Stimulated activated naive CD8-positive, alpha-beta T cell treated with anti-CD3 and anti-CD28 coated beads, Interleukin-15, Interleukin-2, amounts not matched to agents 100 U/mL and 50 U/mL, for 24 hours (primary cell): ENCODE data around the gene TBC1D12.
"Not testable (repeated sequence)": the region's sequence is repeated elsewhere in the genome, so short reads cannot be mapped to it uniquely, and the experiment has no call there.

ENCODE experiments used
- ATAC-seq: fragments of 150-1000 bp; cut with Tn5 transposase; one replicate; pipeline ENCODE4 v1.10.0; 2021
- DNase-seq: peaks from one replicate; pipeline ENCODE4 v3.0.0; 2021

Gene TBC1D12

DNA sequence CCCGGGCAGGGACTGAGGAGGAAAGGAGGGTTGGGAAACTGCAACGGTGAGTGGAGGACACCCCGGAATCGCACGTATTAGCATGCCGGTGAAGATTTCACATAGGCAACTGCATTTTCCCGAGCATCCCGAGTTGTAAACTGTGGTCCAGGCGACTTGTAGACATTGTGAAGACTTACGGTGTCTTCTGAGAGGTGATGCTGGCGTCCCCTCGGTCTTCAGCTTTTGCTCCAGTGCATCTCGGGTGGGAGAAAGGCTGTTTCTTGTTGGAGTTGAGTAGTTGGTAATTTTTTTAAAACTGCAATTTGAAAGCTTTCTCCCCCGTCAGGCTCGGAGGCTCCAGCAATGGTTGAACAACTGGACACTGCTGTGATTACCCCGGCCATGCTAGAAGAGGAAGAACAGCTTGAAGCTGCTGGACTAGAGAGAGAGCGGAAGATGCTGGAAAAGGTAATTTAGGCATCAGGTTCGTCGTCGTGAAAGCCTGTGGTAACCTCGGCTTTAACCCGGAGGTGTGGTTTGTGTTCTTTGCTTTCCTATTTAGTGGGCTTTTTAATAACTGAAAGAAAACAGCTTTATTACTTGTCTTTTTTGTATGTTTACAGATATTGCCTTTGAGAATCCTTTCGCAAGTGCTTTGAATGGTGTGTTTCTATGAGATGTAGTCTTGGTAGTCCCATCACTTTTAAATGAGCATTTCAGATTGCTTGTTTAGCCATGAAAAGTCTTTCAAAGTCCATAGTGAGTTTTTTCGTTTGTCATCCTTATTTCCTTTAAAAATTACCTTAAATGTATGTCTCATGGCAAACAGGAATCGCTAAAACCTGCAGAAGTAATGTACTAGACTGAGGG is 143.9 kb downstream of the TBC1D12 start:
- ATAC-seq, result no peak

DNA sequence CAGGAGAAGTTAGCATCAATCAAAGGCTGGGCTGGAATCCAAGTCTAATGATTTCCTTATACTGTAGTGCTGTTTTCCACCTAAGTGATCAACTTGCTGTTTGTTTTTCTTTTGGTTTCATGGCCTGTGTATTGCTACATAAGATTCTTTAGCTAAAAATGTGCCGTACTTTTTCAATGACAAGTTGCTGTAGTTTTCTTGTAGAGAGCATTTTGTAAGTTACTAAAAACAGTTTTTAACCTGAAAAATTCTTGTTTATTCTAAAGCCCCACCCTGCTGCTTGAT is 144.5 kb downstream of the TBC1D12 start:
- DNase-seq (no peak), ATAC-seq (no peak)

More for the DNA sequence above, 143.9 kb downstream of the TBC1D12 start:
- peak; percentile 9 for DNase-seq

DNA sequence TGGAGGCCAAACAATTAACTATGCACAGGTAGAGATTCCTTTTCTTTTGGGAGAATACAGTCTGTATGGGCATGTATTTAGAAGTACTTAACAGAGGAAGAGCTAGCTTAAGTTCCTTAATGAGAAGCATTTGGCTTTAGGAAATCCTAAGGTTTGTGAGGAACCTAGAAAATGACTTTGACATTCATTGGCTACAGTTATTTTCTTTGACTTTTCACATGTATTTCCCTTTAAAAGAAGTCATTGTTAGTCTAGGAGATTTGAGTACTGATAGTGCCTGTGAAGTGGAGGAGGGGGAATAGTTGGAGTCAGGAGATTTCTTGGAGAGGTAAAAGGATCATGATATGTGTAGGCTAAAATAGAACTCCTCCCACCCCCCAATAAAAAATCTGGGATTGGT is 146.9 kb downstream of the TBC1D12 start:
- ATAC-seq, result no peak

DNA sequence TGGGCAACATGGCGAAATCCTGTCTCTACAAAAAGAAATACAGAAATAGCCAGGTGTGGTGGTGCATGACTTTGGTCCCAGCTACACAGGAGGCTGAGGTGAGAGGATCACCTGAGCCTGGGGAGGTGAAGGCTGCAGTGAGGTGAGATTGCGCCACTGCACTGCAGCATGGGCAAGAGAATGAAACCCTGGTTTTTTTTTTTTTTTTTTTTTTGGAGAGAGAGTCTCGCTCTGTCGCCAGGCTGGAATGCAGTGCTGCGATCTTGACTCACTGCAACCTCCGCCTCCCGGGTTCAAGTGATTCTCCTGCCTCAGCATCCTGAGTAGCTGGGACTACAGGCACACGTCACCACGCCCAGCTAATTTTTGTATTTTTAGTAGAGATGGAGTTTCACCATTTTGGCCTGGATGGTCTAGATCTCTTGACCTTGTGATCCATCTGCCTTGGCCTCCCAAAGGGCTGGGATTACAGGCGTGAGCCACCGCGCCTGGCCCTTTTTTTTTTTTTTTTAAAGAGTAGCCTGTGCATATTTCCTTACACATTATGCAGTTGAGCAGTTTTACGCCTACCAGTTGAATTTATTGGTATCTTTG is 165.5 kb downstream of the TBC1D12 start:
- ATAC-seq, DNase-seq: not testable (repeated sequence)

More for the DNA sequence above, 146.9 kb downstream of the TBC1D12 start:
- no peak for DNase-seq

DNA sequence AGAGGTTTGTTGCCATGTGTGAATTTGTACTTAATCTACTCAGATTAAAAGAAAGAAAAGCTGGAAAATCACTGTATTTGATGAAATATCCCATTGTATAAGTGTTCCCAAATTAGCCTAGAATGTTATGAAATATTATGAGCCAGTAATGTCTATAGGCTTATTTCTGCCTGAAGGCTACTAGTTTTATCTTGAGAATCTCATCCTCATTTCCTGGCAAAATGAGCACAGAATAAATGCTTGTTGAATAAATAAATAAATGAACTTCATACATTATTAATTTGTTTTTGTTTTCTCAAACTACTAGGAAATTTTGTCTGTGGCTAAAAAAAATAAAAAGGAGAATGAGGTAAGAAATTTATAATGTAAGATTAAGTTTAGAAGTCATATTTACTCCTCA is 168.7 kb downstream of the TBC1D12 start:
- DNase-seq, result no peak
- no peak for ATAC-seq

DNA sequence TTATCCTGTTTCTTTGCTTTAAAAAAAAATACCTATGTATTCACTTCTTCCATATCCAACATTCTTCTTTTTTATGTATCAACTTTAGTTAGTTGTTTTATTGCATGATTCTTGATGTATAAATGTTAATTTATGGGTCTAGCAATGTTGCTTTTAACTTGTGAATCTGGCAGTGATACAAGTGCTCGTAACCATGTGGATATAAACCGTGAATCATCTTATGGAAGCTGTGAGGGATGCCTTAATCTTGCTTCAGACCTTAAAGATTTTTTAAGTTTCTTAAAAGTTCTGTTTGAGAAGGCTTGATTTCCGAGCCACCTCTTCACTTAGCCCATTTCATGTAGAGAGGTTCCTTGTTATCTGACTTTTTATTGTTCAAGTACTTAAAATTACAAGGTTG is 169.2 kb downstream of the TBC1D12 start:
- no peak for DNase-seq

DNA sequence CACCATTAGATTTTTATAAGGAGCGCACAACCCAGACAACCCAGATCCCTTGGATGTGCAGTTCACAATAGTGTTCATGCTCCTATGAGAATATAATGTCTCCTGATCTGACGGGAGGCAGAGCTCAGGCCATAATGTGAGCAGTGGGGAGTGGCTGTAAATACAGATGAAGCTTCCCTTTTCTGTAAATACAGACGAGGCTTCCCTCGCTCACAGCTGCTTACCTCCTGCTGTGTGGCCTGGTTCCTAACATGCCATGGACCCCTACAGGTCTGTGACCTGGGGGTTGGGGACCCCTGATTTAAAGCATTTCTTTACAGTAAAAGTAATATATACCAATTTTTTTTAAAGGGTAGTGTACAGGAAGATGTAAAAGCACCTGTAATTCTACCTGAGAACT is 176.4 kb downstream of the TBC1D12 start:
- DNase-seq, result no peak
- ATAC-seq, result no peak

More for the DNA sequence above, 169.2 kb downstream of the TBC1D12 start:
- no peak for ATAC-seq

DNA sequence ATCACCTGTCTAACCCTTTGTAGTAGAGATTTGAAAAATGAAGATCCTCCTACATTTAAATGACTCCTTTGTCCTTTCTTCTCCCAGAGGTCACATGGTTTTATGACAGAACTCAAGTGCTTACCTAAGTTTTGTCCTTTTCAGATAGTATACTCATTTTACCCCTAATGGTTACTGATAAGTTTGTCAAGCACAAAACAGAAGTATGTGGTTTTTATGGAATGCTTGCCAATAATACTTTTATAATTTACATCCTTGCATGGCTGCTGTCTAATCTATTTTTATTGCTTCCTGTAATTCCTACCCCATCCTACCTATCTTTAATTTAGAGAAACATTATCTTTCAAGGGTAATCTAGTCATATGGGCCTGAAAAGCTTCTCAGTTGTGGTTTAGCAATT is 180.8 kb downstream of the TBC1D12 start:
- ATAC-seq (no peak), DNase-seq (no peak)
